HEK293 (cell line): Measurements from ENCODE around the gene CCDC40.
A peak's percentile ranks its signal among the peaks of the same experiment; 100 is the strongest.

Experiments
- CTCF ChIP-seq: fragments of 450-650 bp; formaldehyde crosslinking; IDR thresholded peaks from 2 replicates; pipeline ENCODE4 v1.5.1; 2016; ENCODE audit warnings: missing biosample characterization, missing genetic modification characterization
- PRDM1 ChIP-seq: fragments of 450-650 bp; formaldehyde crosslinking; IDR thresholded peaks from 2 replicates; pipeline ENCODE4; 2016; ENCODE audit warnings: missing biosample characterization, missing genetic modification characterization
- TCF7L2 ChIP-seq: IDR thresholded peaks from 2 replicates; pipeline ENCODE4 v1.6.1; 2011; ENCODE audit warnings: low read depth, mild to moderate bottlenecking, inconsistent platforms, low read length, moderate library complexity, borderline replicate concordance
- YY1 ChIP-seq: fragments of 450-650 bp; formaldehyde crosslinking; IDR thresholded peaks from 2 replicates; pipeline ENCODE4 v1.5.1; 2018; ENCODE audit warnings: missing biosample characterization, missing genetic modification characterization
- ZNF121 ChIP-seq: fragments of 450-650 bp; formaldehyde crosslinking; IDR thresholded peaks from 2 replicates; pipeline ENCODE4 v1.5.1; 2016; ENCODE audit warnings: missing biosample characterization, missing genetic modification characterization
- ZNF169 ChIP-seq: fragments of 450-650 bp; formaldehyde crosslinking; IDR thresholded peaks from 2 replicates; pipeline ENCODE4 v1.5.1; 2016; ENCODE audit warnings: missing biosample characterization, missing genetic modification characterization
- ZNF350 ChIP-seq: fragments of 450-650 bp; formaldehyde crosslinking; IDR thresholded peaks from 2 replicates; pipeline ENCODE4 v1.5.0; 2017; ENCODE audit warnings: missing biosample characterization, mild to moderate bottlenecking, missing genetic modification characterization
- ZNF530 ChIP-seq: fragments of 450-650 bp; formaldehyde crosslinking; IDR thresholded peaks from 2 replicates; pipeline ENCODE4 v1.5.1; 2016; ENCODE audit warnings: low read depth, missing biosample characterization, missing genetic modification characterization
- ZNF707 ChIP-seq: fragments of 450-650 bp; formaldehyde crosslinking; IDR thresholded peaks from 2 replicates; pipeline ENCODE4 v1.5.1; 2016; ENCODE audit warnings: missing biosample characterization, missing genetic modification characterization
- TF ChIP-seq, protein P1 (sequence below): fragments of 450-650 bp; formaldehyde crosslinking; IDR thresholded peaks from 2 replicates; pipeline ENCODE4 v1.5.1; 2016; ENCODE audit warnings: missing biosample characterization, missing genetic modification characterization, low read depth
- TF ChIP-seq, protein P2 (sequence below): fragments of 450-650 bp; formaldehyde crosslinking; IDR thresholded peaks from 2 replicates; pipeline ENCODE4 v1.5.1; 2016; ENCODE audit warnings: missing biosample characterization, missing genetic modification characterization
- TF ChIP-seq, protein P3 (sequence below): fragments of 450-650 bp; formaldehyde crosslinking; IDR thresholded peaks from 2 replicates; pipeline ENCODE4 v1.5.1; 2016; ENCODE audit warnings: missing biosample characterization, missing genetic modification characterization

DNA sequence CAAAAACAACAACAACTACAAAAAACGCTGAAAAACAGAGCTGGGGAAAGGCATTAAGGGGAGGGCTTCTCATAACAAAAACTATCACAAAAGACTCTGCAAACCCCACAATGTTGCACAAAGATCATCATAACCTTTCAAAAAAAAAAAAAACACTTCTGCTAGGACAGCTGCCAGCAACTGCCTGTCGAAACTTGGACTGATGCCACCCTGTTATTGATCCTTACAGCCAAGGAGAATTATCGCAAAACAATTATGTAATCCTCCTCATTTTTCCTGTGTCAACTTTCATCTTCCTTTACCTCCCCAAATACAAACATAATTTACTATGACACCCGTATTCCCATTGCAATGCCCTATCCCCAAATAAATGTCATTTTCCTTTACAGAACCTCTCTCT lies 9.3 kb downstream of the CCDC40 start:
- TF ChIP-seq, protein P1, sequence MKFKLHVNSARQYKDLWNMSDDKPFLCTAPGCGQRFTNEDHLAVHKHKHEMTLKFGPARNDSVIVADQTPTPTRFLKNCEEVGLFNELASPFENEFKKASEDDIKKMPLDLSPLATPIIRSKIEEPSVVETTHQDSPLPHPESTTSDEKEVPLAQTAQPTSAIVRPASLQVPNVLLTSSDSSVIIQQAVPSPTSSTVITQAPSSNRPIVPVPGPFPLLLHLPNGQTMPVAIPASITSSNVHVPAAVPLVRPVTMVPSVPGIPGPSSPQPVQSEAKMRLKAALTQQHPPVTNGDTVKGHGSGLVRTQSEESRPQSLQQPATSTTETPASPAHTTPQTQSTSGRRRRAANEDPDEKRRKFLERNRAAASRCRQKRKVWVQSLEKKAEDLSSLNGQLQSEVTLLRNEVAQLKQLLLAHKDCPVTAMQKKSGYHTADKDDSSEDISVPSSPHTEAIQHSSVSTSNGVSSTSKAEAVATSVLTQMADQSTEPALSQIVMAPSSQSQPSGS (tag by site-specific recombination) = peak; percentile 31; the same call in 1 of the 2 replicates
- TF ChIP-seq ZNF169 (tag by site-specific recombination) = no peak
- TF ChIP-seq CTCF (tag by site-specific recombination) = no peak
- TF ChIP-seq ZNF121 (tag by site-specific recombination) = no peak
- TF ChIP-seq, protein P2, sequence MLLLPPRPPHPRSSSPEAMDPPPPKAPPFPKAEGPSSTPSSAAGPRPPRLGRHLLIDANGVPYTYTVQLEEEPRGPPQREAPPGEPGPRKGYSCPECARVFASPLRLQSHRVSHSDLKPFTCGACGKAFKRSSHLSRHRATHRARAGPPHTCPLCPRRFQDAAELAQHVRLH (tag by site-specific recombination) = no peak
- TF ChIP-seq ZNF350 = no peak
- no peak for TF ChIP-seq TCF7L2
- TF ChIP-seq, protein P3, sequence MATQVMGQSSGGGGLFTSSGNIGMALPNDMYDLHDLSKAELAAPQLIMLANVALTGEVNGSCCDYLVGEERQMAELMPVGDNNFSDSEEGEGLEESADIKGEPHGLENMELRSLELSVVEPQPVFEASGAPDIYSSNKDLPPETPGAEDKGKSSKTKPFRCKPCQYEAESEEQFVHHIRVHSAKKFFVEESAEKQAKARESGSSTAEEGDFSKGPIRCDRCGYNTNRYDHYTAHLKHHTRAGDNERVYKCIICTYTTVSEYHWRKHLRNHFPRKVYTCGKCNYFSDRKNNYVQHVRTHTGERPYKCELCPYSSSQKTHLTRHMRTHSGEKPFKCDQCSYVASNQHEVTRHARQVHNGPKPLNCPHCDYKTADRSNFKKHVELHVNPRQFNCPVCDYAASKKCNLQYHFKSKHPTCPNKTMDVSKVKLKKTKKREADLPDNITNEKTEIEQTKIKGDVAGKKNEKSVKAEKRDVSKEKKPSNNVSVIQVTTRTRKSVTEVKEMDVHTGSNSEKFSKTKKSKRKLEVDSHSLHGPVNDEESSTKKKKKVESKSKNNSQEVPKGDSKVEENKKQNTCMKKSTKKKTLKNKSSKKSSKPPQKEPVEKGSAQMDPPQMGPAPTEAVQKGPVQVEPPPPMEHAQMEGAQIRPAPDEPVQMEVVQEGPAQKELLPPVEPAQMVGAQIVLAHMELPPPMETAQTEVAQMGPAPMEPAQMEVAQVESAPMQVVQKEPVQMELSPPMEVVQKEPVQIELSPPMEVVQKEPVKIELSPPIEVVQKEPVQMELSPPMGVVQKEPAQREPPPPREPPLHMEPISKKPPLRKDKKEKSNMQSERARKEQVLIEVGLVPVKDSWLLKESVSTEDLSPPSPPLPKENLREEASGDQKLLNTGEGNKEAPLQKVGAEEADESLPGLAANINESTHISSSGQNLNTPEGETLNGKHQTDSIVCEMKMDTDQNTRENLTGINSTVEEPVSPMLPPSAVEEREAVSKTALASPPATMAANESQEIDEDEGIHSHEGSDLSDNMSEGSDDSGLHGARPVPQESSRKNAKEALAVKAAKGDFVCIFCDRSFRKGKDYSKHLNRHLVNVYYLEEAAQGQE (tag by site-specific recombination) = no peak
- no peak for TF ChIP-seq YY1 (tag by site-specific recombination)
- TF ChIP-seq ZNF707 (tag by site-specific recombination) = no peak
- no peak for TF ChIP-seq PRDM1 (tag by site-specific recombination)
- no peak for TF ChIP-seq ZNF530 (tag by site-specific recombination)
